Body of pancreas (tissue), 4 donors: ENCODE results near the gene DTNB.

ENCODE experiments used
- POLR2A ChIP-seq, 3 donors: fragments of 450-650 bp; IDR thresholded peaks; one replicate each; pipeline ENCODE4 v1.6.1; 2016; ENCODE audit warnings: antibody characterized with exemption in 3 of 3, mild to moderate bottlenecking in 2 of 3
- TF ChIP-seq, protein P1 (sequence below), 7 experiments: fragments of 450-650 bp in 4 of 7; fragments of 200-600 bp in 3 of 7; sonication (generic) in 3 of 7; IDR thresholded peaks; one replicate each; pipeline ENCODE4 v1.5.1; 2016 to 2019; ENCODE audit warnings: antibody characterized with exemption in 7 of 7

DNA sequence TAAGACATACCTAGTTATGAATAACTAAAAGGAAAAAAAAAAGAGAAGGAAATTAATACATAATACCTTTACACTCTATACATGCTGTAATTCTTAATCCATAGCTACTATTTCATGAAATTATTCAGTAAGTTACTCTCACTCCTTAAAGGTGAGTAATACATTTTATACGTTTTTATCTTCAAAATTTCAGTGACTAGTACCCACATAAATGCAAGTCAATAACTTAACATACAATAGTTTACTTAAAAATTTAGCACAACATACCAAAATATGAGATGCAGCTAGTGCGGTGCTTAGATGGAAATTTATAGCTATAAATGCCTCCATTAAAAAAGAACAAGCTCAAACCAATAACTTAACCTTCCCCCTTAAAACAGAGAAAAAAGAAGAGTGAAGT lies 36.0 kb upstream of the DTNB start:
- TF ChIP-seq, protein P1, sequence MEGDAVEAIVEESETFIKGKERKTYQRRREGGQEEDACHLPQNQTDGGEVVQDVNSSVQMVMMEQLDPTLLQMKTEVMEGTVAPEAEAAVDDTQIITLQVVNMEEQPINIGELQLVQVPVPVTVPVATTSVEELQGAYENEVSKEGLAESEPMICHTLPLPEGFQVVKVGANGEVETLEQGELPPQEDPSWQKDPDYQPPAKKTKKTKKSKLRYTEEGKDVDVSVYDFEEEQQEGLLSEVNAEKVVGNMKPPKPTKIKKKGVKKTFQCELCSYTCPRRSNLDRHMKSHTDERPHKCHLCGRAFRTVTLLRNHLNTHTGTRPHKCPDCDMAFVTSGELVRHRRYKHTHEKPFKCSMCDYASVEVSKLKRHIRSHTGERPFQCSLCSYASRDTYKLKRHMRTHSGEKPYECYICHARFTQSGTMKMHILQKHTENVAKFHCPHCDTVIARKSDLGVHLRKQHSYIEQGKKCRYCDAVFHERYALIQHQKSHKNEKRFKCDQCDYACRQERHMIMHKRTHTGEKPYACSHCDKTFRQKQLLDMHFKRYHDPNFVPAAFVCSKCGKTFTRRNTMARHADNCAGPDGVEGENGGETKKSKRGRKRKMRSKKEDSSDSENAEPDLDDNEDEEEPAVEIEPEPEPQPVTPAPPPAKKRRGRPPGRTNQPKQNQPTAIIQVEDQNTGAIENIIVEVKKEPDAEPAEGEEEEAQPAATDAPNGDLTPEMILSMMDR (IDR thresholded peaks at IDR 0.05): no peak
- TF ChIP-seq POLR2A (IDR thresholded peaks at IDR 0.05): no peak
